CD4-positive, alpha-beta T cell treated with Interleukin-1 beta for 1 hour (primary cell): ENCODE data around the gene SAA2.
A peak's percentile ranks its signal among the peaks of the same experiment; 100 is the strongest.
"Not testable (repeated sequence)": the region's sequence is repeated elsewhere in the genome, so short reads cannot be mapped to it uniquely, and the experiment has no call there.

Source experiments
- DNase-seq, 2 donors: peaks; one replicate each; pipeline ENCODE4 v3.0.0-alpha.2; 2020 to 2022

Gene SAA2

GRCh38 chr11:18247191-18247581 lies 1.3 kb downstream of the SAA2 start:
- DNase-seq, result not testable (repeated sequence)

- DNase-seq, result peak; percentile 6 to 48
Measured at GRCh38 chr11:18246379-18247190, 1.9 kb downstream of the SAA2 start.

- DNase-seq, result no peak
Measured at GRCh38 chr11:18245396-18245795, 3.1 kb downstream of the SAA2 start.

- DNase-seq, result peak; percentile 57 to 82
Measured at GRCh38 chr11:18243783-18244362, 4.6 kb downstream of the SAA2 start.

- DNase-seq, result no peak
Measured at GRCh38 chr11:18239655-18240054, 8.8 kb downstream of the SAA2 start.

GRCh38 chr11:18236664-18237356 lies 11.7 kb downstream of the SAA2 start, which contains the start of gene SAA4:
Gene SAA4, minus strand, starts transcription at chr11:18236802. Its CDS starts 876 bp downstream, at chr11:18235926.
- no peak for DNase-seq

- DNase-seq, result no peak
Measured at GRCh38 chr11:18235394-18236334, 12.8 kb downstream of the SAA2 start.

GRCh38 chr11:18233912-18234311 lies 14.6 kb downstream of the SAA2 start:
- DNase-seq, result no peak

GRCh38 chr11:18230859-18231258 lies 17.6 kb downstream of the SAA2 start:
- DNase-seq, result no peak

- DNase-seq, result no peak
Measured at GRCh38 chr11:18229501-18229900, 19.0 kb downstream of the SAA2 start.

GRCh38 chr11:18225913-18226312 lies 22.6 kb downstream of the SAA2 start:
- no peak for DNase-seq

- DNase-seq, result no peak
Measured at GRCh38 chr11:18223591-18224387, 24.7 kb downstream of the SAA2 start.

- no peak for DNase-seq
Measured at GRCh38 chr11:18222814-18223421, 25.6 kb downstream of the SAA2 start.

- no peak for DNase-seq
Measured at GRCh38 chr11:18221274-18221876, 27.1 kb downstream of the SAA2 start.

GRCh38 chr11:18209058-18209457 lies 39.4 kb downstream of the SAA2 start:
- DNase-seq, result no peak

GRCh38 chr11:18204771-18205170 lies 43.7 kb downstream of the SAA2 start:
- no peak for DNase-seq

GRCh38 chr11:18204220-18204619 lies 44.2 kb downstream of the SAA2 start:
- no peak for DNase-seq

GRCh38 chr11:18203723-18204122 lies 44.7 kb downstream of the SAA2 start:
- DNase-seq, result no peak

- DNase-seq, result not testable (repeated sequence)
Measured at GRCh38 chr11:18197738-18198137, 50.7 kb downstream of the SAA2 start.

- no peak for DNase-seq
Measured at GRCh38 chr11:18196532-18196931, 51.9 kb downstream of the SAA2 start.
